Middle frontal gyrus (tissue), 1 donor: Measurements from ENCODE around the gene KANSL3.

Experiments
- DNase-seq: peaks from one replicate; pipeline ENCODE4 v3.0.0-alpha.2; 2015; ENCODE audit warnings: low spot score; ENCODE audit errors: extremely low spot score

KANSL3 gene

DNA sequence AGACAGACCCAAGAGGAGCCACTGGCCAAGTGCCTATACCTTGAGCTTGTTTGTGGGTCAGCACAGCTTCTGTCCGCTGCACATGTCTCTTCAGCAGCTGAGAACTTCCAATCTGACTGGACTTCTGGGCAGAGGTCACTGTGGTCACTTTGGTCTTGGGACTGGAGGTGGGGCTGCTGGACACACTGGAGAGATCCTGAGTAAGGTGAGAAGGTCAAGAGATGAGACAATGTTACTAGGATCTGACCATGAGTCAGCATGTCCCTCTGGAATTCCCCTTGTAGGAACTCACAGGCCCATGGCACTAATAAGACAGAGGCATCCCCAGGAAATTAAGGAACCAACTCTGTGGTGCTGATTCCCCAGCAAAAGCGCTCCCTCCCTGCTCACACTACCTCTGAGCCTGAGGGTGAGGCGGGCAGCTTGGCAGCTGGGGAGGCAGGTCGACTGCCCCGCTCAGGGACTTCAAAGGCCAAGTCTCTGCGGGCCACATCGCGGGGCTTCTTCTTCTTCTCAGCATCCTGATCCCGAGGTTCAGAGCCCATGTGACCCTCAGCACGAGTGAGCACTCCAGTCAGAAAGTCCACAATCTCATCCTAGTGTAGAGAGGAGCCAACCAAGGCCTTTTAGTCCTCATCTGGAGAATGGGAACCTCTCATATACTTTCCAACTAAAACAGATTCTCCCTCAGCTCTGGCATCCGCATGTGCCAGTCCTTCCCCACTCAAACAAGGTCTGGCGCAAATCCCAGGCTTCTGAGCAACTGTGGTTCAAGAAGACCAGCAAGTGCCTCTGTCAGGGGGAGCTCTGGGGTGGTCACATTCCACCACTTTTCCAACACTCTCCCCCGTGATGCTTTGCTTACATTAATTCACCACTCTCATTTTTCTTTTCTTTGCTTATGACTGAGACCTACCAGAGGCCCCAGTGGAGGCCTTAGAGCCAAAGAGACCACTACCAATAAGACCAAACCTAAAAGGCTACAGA is 29.4 kb downstream of the KANSL3 start:
- DNase-seq = no peak

DNA sequence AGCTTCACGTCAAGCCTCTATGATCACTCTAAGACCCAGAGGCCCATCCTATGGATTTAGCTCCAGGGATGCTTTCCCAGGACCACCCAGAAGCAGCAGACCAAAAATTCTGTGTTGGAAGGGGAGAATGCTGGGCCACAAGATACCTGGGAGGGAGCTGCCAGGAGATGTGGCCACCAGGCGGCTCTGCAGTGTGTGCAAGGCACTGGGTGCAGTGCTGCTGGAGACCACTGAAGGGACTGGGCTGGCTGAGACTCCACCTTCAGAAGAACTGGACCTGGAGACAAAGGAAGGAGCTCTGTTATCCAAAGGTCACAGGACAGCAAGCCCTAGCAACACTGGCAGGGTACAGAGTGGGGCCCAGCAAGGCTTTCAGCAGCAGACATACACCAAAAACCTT is 34.0 kb downstream of the KANSL3 start:
- no peak for DNase-seq

DNA sequence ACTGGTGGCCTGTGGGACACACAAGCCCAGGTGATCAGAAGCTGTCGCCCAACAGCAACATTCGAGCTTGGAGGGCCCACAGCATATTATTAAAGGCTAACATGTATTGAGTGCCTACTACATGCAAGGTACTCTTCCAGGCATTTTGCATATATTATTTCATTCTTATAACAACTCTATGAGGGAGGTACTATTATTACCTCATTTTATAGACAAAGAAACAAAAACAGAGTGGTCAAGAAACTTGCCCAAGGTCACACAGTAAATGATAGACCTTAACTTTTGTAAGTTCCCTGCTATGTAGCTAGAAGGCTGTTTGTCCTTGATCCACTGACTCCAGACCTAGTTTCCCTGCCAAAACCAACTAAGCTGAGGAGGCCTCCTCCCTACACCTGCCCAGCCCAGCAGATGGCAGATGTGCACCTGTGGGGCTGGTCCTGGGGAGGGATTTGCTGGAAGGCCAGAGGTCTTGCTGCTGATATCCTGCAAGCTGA is 35.7 kb downstream of the KANSL3 start:
- no peak for DNase-seq

DNA sequence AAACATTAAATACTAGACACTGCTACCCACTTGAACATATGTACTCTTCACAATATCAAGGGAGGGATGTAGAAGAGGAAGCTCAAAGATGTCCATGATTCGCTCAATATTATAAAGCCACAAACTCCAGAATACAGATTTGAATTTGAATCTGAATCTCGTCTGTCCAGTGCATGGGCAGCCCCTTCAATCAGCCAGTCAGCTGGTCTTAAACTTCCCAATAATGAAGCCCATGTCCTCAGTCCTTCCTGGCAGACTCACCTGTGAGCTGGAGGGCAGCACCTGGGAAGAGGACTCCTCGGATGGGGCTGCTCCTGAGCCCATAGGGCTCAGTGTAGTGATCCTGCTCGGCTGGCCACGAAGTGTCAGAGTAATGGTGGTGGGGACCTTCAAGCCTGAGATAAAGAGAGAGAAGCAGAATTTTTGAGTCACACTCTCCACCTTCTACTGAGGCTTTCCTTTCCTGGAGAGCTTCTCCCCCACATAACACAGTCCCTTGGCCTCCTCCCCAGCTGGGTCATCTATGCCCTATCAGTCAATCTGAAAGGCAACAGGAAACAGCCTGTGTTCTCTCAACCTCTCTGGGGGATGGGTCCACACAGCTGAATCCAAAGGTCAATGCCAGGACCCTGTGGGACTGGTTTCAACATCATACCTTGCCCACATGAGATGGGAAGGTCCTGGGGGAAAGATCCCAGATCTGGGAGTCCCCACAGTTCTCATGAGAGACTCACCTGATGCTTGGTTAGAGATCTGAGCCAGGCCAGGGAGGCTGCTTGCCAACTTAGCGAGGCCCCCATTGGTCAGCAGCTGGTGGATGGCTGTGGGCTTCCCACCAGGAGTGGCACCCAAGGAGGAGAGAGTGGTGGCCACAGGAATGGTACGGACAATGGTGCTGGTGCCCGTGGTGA is 36.5 kb downstream of the KANSL3 start:
- DNase-seq = no peak

DNA sequence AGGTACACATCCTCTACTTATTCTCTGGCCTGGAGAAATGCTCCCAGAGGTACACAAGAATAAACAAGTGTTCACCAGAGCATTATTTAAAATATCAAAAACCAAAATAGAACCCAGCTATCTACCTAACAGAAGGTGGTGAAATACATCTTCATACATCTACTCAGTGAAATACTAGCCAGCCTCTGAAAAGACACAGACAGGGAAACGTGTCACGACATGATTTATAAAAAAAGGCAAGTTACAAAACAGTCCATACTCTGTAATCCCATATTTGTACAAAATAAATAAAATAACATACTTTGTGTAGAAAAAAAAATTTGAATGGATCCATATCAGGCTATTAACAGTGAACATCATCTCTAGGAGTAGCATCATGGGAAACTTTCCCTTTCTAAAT is 38.2 kb downstream of the KANSL3 start:
- DNase-seq = no peak

DNA sequence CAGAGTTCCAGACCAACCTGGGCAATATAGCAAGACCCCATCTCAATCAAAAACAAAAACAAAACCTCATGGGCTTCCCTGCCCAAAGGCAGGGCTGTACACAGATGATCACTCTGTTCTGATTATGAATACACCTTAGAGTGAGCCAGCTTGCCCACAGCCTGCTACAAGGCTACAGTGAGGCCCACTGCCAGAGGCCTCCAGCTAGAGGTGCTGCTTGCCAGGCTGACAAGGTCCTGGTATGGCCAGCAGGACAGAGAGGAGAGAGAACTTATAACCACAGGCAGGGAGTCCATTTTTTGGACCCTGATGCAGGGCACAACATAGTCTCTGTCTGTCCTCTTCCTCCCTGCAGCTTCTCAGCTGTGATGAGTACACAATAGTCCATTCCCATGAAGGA is 41.5 kb downstream of the KANSL3 start:
- no peak for DNase-seq

DNA sequence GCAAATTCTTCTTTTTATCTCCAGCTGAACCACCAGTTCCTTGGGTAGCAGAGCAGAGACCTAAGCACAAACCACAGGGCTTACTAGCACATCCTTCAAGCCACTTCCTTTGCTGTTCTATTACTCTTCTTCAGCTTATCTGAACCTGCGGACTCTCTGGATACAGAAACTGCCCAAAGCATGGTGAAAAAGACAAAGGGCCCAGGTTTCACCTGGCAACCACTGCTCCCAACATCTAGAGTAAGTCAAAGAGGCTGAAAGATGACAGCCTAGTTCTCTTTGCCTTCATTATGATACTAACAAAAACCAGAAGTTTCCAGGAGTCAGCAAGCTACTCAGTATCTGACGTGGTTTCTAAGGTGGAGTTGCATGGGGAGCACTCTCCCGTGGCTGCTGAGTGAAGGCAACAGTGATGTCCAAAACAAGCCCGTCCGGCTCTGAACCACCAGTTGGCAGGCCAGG is 43.4 kb downstream of the KANSL3 start:
- no peak for DNase-seq

DNA sequence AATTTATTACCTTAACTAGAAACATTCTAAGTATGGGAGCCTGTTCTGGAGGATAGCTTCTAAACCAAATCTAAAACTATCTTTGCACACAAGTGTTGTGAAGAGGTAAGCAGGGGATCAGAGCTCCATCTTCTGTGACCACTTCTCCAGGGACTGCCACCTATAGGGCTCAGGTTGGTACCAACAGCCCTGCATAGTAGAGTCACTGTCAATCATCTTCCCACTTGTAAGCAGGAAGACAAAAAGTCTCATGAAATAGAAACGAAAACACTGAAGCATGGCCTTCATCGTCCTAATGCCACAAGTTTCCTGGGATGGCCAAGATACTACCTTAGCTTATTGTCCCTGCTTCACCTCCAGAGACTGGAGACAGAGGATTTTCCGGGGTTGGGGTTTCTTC is 43.8 kb downstream of the KANSL3 start:
- DNase-seq = no peak

DNA sequence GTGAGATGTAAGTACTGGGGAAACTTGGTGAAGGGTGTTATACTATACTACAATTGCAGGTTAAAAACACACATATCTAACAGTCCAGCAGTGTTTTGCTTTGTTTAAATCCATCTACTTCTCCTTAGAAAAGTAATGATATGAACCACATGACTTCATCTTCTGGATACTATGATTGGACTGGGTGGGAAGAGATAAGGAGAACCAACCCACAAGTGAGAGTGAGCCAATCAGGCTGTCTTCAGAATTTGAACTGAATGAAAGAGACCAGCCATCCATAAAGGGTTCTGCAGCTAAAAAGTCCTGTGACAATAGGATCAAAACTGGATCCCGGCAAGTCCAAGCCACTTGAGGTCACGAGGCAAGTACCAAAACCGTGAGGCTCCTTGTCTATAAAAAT is 46.6 kb downstream of the KANSL3 start:
- DNase-seq = no peak

GRCh38 chr2:96591054-96591453 is 47.1 kb downstream of the KANSL3 start:
- no peak for DNase-seq

GRCh38 chr2:96587843-96588242 is 50.3 kb downstream of the KANSL3 start:
- DNase-seq = no peak

- DNase-seq = no peak
These were observed 54.1 kb downstream of the KANSL3 start for GRCh38 chr2:96584017-96584416.

GRCh38 chr2:96580771-96581170 is 57.3 kb downstream of the KANSL3 start:
- no peak for DNase-seq

DNA sequence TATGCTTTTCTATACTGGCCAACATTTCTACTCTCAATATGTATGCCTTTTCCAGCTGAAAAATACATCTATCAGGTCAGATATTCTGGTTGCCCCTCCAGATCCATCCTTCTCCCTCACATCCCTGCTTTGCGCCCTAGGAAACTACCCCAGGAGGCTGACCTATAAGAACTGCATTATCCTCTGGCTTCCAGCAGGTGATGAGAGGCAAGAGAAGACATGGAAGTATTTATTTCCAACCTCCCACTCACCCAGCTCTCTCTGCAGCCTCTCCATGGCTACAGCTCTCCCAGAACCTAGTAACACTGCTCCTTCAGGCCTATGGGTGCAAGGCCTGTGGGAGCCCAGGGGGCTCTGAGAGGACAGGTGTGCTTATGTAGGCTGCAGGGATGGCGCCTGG is 58.7 kb downstream of the KANSL3 start:
- no peak for DNase-seq

DNA sequence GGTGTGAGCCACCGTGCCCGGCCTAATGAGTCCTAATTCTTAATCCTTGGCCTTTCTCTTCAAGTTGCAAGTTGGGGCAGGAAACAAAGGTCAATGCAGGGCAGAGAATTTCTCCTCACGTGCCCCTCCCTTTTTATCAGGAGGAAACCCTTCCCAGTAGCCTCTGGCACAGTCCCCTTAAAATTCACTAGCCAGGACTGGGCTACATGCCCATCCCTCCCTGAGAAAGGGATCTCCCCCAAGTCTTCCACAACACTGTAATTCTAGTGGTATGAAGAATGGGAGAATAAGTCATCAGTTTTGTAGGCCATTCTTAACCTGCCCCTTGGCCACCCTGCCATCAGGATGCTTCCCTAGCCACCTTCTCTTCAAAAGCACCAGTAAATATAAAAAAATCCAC is 59.4 kb downstream of the KANSL3 start:
- DNase-seq = no peak

- no peak for DNase-seq
These were observed 60.6 kb downstream of the KANSL3 start for GRCh38 chr2:96577501-96577900.

GRCh38 chr2:96575785-96576456 is 62.2 kb downstream of the KANSL3 start:
- DNase-seq = no peak

GRCh38 chr2:96574364-96574763 is 63.7 kb downstream of the KANSL3 start:
- DNase-seq = no peak

DNA sequence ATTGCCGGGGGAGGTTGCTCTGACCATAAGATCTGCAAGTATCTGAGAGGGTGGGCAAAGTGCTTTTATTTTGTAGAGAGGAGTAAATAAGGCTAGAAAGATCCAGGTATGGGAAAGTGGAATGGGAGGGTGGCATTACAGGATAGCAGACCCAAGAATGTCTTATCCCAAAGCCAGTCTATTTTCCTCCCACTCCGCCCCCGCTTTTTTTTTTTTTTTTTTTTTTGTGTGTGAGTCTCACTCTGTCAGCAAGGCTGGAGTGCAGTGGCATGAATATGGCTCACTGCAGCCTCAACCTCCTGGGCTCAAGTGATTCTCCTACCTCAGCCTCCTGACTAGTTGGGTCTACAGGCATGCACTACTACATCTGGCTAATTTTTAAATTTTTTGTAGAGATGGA is 70.0 kb downstream of the KANSL3 start:
- DNase-seq = no peak

GRCh38 chr2:96565111-96565510 is 73.0 kb downstream of the KANSL3 start:
- no peak for DNase-seq

GRCh38 chr2:96564563-96564962 is 73.5 kb downstream of the KANSL3 start:
- no peak for DNase-seq
